Stimulated activated CD8-positive, alpha-beta memory T cell treated with anti-CD3 and anti-CD28 coated beads, Interleukin-15, amount 100 ng/mL, for 1 hour (primary cell): ENCODE measurements around the gene GCSAM.

Source experiments
- DNase-seq: peaks from one replicate; pipeline ENCODE4 v3.0.0-alpha.2; 2020; ENCODE audit warnings: low read depth

Gene GCSAM

DNA sequence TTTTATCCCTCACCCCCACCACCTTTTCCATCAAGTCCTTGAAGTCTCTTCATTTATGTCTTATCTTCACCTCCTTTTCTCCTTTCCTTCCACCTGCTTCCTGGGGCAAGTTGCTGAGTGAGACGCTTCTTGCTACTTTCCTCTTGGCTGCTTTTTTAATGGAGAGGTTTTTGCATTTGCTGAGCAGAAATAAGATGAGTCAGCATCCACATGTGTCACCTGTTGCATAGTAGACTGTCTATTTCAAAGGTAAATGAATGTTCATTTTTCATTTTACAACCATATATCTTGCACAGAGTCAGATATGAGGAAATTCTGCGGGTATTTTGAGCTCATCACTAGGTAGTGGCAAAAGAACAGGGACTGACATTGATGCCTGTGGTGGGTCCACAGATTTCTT lies 28.3 kb downstream of the GCSAM start:
- DNase-seq, result no peak

DNA sequence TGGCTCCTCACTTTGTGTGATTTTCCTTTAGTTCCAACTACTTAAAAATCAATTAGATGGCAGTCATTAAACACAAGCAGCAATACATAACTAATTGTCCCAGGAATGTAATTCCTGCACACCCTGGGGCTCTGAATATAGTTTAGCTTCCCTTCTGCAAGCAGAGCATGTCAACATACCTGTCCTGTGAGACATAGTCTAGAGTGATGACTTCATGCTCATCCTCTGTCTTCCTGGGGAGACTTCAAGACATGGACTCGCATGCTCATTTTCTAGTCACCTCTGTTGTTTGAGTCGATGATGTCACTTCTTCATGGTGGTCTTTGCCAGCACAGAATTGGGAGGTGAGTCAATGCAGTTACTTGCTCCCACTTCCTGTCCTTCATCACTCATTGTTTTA lies 31.1 kb downstream of the GCSAM start:
- DNase-seq, result no peak

GRCh38 chr3:112097378-112097777 lies 35.7 kb downstream of the GCSAM start:
- DNase-seq, result no peak

DNA sequence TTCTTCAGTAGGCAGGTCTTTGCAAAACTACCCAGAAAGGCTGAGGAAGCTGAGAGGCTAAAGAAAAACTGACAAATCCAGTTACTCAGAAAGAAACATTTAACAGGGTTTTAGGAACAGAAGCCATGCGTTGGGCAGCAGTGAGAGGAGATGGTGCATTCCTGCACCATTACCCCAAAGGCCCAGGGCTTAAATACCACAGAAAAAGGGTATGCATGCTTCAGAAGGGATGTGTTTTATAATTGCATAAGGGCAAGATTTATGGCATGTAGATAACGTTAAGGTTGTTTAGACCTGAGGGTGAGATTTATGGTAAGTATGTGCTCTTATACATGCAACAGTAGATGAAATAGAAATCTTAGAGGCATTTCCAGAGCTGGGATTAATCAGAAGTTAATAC lies 36.9 kb downstream of the GCSAM start:
- no peak for DNase-seq

DNA sequence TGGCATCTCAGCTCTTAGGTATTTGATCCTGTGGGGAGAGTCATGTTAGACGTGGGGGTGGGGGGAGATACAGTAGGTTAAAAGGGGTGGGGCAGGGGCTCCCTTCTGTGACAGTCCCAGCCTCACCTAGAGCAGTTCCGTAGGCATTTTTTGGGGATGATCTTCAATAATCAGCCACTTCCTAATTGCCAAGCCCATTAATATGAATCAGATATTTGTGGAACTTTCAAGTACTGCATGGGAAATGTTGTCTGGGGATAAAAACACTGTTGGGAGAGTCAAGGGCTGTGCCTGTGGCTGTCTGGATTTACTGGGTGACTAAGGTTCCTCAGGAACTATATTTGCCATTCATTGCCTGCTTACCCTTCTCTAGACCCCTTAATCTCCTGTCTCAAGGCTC lies 37.3 kb downstream of the GCSAM start:
- no peak for DNase-seq

DNA sequence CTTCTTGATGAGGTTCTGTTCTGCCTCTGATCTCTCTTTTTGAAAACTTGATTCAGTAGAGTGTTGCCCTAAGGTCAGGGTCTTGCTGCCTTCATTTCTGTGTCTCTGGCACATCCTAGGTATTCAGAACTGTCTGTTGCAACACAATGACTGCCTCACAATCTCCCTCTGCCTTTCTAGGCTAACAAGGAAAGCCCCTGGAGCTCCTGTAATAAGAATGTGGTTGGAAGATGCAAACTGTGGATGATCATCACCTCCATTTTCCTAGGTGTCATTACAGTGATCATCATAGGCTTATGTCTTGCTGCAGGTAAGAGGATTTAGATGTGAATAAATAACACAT lies 39.9 kb downstream of the GCSAM start:
- no peak for DNase-seq

DNA sequence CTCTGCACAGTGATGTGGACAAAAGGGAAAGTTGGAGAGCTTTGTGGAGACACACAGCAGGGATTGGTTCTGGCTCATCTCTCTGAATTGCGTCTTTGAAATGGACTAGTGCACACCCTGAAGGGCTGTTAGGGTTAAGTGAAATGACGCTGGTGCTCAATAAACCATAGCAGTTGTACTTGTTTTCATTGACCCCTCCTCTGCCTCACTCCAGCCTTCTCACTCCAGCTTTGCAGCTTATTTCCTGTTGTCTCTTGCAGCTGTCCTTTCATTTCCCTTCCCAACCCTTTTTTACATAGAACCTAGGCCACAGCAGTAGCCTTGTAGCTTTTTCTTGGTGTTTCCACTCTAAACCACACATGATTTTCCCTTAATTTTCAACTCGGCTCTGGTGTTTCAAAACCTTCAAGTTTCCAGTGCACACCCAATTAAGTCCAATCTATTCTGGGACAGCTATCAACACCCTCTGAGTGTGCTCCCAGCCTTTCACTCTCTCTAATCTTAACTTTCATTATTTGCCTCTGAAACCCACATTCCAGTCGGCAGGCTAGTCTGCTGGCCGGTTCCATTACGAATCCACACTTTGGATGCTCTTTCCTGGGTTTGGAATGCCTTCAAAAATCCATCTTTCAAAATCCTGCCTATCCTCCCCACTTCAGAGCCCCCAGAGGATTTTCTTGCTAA lies 40.4 kb downstream of the GCSAM start:
- DNase-seq, result no peak

DNA sequence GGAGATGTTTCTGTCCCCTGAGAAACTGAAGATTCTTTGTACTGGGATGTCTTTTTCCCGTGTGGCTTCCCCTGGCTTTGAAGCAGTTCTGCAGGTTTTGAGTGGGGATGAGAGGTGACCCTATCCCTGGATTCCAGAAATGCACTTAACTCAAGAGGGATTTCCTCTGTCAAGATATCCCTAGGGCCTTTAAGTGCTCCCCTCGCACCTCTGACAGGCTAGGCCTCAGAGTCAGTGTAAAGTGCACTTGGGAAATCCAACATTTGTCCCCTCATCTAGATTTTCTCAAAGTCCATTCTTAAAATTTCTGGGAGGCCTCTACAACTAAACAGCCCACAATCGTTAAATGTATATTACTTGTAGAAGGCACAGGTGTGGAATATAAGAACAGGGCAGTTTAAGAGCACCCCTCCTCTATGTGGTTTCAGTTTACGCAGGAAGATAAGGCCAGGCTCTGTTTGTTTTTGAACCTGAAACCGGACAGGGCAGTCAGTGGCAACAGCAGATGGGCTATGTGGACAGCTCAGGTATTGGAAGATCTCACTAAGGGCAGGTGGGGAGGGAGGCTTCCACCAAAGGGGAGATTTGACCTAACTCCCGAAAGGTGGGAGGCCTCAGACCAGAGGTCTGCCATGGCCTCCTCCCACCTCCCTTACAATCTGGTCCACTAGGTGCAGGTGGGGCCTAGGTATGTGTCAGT lies 42.0 kb downstream of the GCSAM start:
- DNase-seq, result no peak

DNA sequence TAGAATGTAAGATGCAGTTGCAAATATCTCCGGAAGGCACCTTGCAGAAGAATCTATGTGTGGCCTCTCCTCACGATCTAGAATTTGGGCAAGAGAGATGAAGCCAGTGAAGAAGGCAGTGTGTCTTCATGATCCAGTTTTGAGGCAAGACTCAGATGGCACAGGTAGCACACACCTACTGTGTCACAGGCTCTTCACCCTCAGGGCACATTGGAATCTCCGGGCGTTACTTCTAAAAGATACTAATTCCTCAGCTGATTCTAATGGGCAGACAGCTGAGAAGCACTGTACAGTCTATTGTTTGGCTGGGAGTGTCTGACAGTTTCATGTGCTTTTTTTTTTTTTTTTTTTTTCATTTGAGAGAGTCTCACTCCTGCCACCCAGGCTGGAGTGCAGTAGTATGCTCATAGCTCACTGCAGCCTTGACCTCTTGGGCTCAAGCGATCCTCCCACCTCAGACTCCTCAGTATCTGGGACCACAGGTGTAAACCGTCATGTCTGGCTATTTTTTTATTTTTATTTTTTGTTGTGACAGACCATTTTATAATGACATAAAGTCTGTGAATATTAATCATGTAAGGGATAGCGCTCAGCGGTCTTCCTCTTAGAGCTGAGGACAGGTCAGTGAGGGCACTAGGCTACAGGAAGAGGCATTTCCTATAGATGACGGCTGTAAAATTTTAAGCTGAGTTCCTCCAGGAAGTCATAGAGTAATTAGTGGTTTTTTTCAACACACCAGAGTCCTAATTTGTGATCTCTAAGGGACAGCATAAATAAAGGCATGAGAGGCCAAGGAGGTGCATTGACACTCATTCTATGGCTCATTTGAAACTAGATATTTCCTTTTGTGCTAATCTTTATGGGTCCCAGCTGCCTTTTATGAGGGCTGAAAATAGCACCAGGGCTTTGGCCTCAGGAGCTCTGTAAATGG lies 42.8 kb downstream of the GCSAM start:
- no peak for DNase-seq

DNA sequence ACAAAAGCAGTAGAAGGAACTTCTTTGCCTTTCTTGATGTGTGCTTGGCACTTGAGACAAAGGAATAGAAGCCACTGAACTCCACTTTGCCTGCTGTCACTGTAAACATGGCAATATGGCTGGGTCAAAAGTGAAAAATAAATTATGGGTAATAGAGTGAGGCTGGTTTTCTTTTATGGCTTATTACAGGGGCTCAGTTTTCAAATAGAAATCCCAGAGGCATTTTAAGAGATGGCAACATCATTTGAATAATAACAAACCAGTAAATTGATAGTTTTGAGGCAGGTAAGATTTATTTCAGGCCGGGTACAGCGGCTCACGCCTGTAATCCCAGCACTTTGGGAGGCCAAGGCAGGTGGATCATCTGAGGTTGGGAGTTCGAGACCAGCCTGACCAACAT lies 44.1 kb downstream of the GCSAM start:
- DNase-seq, result no peak

DNA sequence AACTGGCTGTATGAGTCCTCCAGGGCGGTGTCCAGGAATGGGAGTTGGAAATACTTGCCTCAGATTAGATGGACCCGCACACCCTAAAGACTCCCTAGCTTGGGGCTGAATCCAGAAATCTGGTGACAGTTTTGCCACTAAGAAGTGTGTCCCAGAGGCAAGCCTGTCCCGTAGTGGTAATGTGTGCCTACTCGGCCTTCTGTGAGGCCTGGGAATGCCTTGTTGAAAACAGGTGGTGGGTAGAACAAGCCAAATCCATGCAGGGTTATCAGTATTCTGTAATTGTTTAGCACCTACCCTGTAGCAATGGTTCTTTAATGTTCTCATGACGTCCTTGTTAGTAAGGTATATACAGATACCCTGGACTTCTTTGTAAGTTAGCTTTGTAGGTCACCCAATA lies 45.3 kb downstream of the GCSAM start:
- no peak for DNase-seq

DNA sequence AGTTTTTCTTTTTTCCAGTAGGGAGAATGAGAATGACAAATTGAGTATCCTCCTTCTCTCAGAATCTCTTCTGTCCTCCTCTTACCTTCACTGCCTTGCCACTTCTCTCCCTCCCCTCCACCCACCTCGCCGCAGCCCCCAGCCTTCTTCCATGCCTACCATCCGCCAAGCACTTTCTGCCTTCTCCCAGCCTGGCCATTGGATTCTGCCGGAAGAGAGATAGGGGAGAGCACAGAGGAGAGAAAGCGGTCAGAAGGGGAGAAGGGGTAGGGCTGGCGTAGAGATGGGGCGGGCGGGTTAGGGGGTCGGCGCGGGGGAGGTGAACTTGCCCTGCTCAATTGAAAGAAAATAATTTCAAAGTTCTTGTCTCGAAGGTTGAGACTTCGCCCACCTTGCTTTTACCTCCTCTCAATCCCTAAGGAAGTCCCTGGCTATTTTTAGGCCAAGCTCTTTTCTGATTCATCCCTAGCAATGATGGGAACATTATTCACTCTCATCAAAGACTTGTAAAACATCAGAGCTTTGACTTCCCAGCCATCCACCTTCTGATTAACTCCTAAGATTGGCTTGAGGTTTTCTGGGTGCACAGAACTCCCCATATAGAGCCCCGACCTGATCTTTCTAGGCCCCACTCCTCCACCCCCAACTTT lies 46.0 kb downstream of the GCSAM start:
- DNase-seq, result no peak

DNA sequence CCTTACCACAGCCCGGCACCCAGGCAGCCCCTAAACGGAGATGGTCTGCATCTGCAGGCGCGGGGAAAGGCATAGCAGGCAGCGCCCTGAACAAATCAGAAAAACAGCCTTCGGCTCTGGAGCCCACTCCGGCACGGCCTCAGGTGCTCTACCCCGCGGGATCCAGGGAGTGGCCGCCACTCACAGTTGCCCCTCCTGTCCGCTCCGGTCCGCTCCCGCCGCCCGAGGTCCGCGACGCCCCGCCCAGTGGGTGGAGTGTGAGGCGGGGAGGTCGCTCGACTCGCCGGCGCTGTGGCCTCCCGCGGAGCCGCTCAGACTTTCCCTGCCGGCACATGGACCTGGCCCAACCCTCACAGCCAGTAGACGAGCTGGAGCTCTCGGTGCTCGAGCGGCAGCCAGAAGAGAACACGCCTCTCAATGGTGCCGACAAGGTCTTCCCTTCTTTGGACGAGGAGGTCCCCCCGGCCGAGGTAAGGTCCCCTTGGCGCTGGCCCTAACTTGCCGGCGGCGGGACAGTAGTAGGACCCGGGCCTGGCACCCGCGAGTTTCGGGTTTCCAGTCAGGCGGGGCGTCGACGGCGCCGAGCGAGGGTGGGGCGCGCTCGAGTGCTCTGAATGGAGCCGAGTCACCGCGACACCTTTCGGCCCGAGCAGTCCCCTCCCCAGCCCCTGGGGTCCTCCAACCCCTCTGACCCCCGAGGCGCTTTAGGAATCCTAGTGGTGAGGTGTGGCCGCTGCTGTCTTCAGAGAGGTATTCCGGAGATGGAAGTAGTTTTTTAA lies 46.8 kb downstream of the GCSAM start, which contains the start of gene C3orf52:
Gene C3orf52 (plus strand): TSS at position 314 of the 779 bp plus-strand sequence. CDS start 19 bp downstream, at position 333.
- no peak for DNase-seq

- no peak for DNase-seq
Measured at GRCh38 chr3:112085735-112086075, 47.3 kb downstream of the GCSAM start.

DNA sequence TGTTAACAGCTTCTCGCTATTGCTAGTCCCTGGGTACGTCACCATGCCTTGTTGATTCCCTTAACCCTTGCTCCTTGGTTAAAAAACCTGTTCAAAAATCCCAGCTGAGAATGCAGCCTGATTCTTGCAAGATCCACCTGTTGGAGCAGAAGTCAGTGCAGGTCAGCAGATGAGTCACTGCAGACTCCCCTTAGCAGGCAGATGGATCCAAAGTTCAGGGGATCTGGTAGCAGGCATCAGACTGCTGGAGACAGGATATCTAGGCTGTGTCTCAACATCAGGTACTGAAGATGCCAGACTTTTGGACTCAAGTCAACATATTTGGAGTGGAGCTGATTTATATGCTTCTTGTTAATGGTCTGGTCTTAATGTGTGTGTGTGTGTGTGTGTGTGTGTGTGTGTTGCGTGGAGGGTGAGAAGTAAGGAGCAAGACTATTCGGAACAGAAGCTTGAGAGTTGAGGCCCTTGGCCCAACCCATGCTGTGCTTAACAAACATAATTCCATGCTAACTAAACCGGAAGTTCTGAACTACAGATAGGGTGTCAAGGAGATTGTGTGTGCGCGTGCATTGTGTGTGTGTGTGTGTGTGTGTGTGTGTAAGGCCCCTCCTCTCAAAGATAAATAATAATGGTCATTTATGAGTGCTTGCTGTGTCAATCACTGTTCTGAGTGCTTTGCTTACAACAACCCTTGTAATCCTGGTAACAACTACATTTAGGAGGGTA lies 47.9 kb downstream of the GCSAM start:
- no peak for DNase-seq

- no peak for DNase-seq
Measured at GRCh38 chr3:112083239-112083638, 49.8 kb downstream of the GCSAM start.

DNA sequence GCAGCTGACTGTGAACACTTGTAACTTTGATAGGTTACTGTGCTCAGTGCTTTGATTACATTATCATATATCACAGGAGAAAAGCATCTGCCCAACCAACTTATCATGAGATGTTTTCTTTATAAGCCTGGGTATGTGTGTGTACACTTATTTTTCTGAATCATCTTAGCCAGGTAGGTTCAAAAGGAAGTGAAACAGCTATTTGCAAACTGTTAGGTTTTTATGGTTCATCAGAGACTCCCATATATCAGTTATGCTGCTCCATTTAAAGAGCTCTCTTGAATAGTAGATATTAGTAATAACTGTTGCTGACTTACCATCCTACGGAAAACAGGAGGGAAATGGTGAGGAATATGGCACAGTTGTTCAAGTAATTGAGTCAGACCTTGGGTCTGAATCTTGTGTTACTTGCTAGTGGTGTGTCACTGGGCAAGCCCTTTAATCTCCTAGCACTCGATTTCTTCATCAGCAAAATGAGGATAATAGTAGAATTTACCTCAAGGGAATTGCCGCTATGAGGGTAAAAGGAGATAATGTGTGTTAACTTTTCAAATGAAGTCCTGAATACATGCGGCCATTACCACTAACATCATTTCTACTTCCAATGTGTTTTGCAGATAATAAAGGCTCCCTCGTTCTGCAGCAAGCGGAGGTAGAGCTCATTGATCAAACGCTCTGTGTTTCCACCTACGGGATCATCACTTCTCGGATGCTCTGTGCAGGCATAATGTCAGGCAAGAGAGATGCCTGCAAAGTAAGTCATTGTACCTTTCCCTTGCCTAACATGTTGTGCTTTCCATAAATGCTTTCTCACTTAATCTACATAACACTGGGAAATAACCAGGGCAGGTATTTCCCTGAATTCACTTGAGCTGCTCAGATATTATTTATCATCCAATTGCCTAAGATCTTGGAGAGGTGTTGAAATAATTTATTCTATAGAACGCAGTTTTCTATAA lies 54.6 kb downstream of the GCSAM start:
- no peak for DNase-seq

- DNase-seq, result no peak
Measured at GRCh38 chr3:112074616-112075497, 58.2 kb downstream of the GCSAM start.

DNA sequence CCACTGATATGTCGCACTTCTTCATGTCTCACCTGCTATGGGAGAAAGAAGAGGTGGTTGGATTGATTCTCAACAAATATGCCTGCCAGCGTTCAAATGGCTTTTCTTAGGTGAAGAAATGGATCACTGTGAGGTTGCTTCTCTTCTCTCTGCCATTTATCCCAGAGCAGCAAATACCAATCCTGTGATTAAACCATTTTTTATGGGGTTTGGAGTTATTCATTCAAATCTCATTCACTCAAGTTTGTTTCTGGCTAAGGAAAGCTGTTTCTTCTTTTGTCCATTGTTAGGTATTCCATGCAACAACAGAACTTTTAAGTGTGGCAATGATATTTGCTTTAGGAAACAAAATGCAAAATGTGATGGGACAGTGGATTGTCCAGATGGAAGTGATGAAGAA lies 59.0 kb downstream of the GCSAM start:
- no peak for DNase-seq
